IMR-90 (cell line): ENCODE data around the gene DALRD3. TPM values are rescaled to one million over a fixed set of nuclear protein-coding genes. Genes with fewer than 3 reads are reported as not detected.

ENCODE experiments used
- ATAC-seq: fragments of 200-7000 bp; cut with Tn5 transposase; 2 replicates; pipeline ENCODE4 v1.9.1; 2020; ENCODE audit warnings: low read depth, mild to moderate bottlenecking, moderate library complexity
- BruUV-seq: library from RNA; stranded (reverse); fragments of 400-500 nt; replicated peaks from 2 replicates; lab custom pipeline; 2021; lab: Mats Ljungman, UMichigan
- CTCF ChIA-PET: fragments of 300-600 bp; formaldehyde crosslinking; extraction: SDS; loops from one replicate; lab custom pipeline; 2021; ENCODE audit warnings: antibody characterized with exemption; lab: Yijun Ruan, JAX
- POLR2A ChIA-PET: fragments of 300-600 bp; sonication (Branson Sonifier 250); formaldehyde crosslinking; loops from one replicate; lab custom pipeline; 2022; ENCODE audit warnings: antibody characterized with exemption; ENCODE audit not compliant: unreplicated experiment; lab: Charles Lee
- DNase-seq: peaks from one replicate; pipeline ENCODE4 v3.0.0; 2013
- H2AFZ ChIP-seq: replicated peaks from 2 replicates; pipeline ENCODE3; 2013; ENCODE audit warnings: low read length, mild to moderate bottlenecking; ENCODE audit not compliant: poor library complexity
- H2AK5ac ChIP-seq: 2 replicates; pipeline ENCODE4 v1.6.1; 2013; ENCODE audit warnings: low read depth, low read length, inconsistent platforms
- H2AK9ac ChIP-seq: replicated peaks from 2 replicates; pipeline ENCODE3; 2013; ENCODE audit warnings: mild to moderate bottlenecking, low read depth, low read length, moderate library complexity; ENCODE audit not compliant: poor library complexity
- H2BK120ac ChIP-seq: 2 replicates; pipeline ENCODE4 v1.6.1; 2013; ENCODE audit warnings: low read depth, low read length, inconsistent platforms
- H2BK15ac ChIP-seq: 3 replicates; pipeline ENCODE4 v1.6.1; 2013; ENCODE audit warnings: low read depth, low read length, inconsistent platforms
- H2BK20ac ChIP-seq: 2 replicates; pipeline ENCODE4 v1.6.1; 2013; ENCODE audit warnings: low read depth, mild to moderate bottlenecking, inconsistent platforms, low read length, moderate library complexity
- H2BK5ac ChIP-seq: 2 replicates; pipeline ENCODE4 v1.6.1; 2013; ENCODE audit warnings: mild to moderate bottlenecking, low read depth, low read length, inconsistent platforms; ENCODE audit not compliant: poor library complexity, severe bottlenecking
- H3K14ac ChIP-seq: replicated peaks from 2 replicates; pipeline ENCODE4 v1.6.1; 2013; ENCODE audit warnings: low read depth, low read length, inconsistent platforms
- H3K18ac ChIP-seq: 2 replicates; pipeline ENCODE4 v1.6.1; 2013; ENCODE audit warnings: low read depth, low read length, control low read depth
- H3K23ac ChIP-seq: 2 replicates; pipeline ENCODE4 v1.6.1; 2013; ENCODE audit warnings: low read depth, low read length, inconsistent platforms
- H3K27ac ChIP-seq: 2 replicates; pipeline ENCODE4 v1.5.1; 2013; ENCODE audit warnings: mild to moderate bottlenecking, control low read depth, low read length; ENCODE audit not compliant: insufficient read depth
- H3K27me3 ChIP-seq: 2 replicates; pipeline ENCODE4 v1.6.1; 2013; ENCODE audit warnings: low read length; ENCODE audit not compliant: control insufficient read depth, insufficient read depth
- H3K36me3 ChIP-seq: 2 replicates; pipeline ENCODE4 v1.6.1; 2013; ENCODE audit warnings: low read length, mixed read lengths; ENCODE audit not compliant: control insufficient read depth, insufficient read depth
- H3K4ac ChIP-seq: 2 replicates; pipeline ENCODE4 v1.6.1; 2013; ENCODE audit warnings: low read depth, low read length, inconsistent platforms
- H3K4me1 ChIP-seq: 2 replicates; pipeline ENCODE4 v1.6.1; 2013; ENCODE audit warnings: low read length, mixed read lengths; ENCODE audit not compliant: control insufficient read depth, insufficient read depth
- H3K4me2 ChIP-seq: 2 replicates; pipeline ENCODE4 v1.6.1; 2013; ENCODE audit warnings: low read depth, mild to moderate bottlenecking, control low read depth, low read length, moderate library complexity
- H3K4me3 ChIP-seq: 2 replicates; pipeline ENCODE4 v1.5.1; 2013; ENCODE audit warnings: low read depth, mild to moderate bottlenecking, control low read depth, low read length, moderate library complexity; ENCODE audit not compliant: insufficient read depth
- H3K56ac ChIP-seq: 2 replicates; pipeline ENCODE4 v1.6.1; 2013; ENCODE audit warnings: low read length, inconsistent platforms; ENCODE audit not compliant: insufficient read depth; ENCODE audit errors: extremely low read depth
- H3K79me1 ChIP-seq, 2 experiments: 2 replicates each; pipeline ENCODE4 v1.6.1; 2013; ENCODE audit warnings: low read length in 2 of 2, inconsistent platforms in 1 of 2, low read depth in 1 of 2
- H3K9ac ChIP-seq: 2 replicates; pipeline ENCODE4 v1.6.1; 2013; ENCODE audit warnings: low read depth, low read length, control low read depth
- H3K9me1 ChIP-seq: 2 replicates; pipeline ENCODE4 v1.6.1; 2013; ENCODE audit warnings: low read length, inconsistent platforms; ENCODE audit not compliant: insufficient read depth
- H3K9me3 ChIP-seq: 2 replicates; pipeline ENCODE4 v1.6.1; 2013; ENCODE audit warnings: low read length; ENCODE audit not compliant: control insufficient read depth, insufficient read depth
- H4K20me1 ChIP-seq: 2 replicates; pipeline ENCODE4 v1.6.1; 2013; ENCODE audit warnings: low read length, inconsistent platforms; ENCODE audit not compliant: insufficient read depth
- H4K5ac ChIP-seq: 2 replicates; pipeline ENCODE4 v1.6.1; 2013; ENCODE audit warnings: mild to moderate bottlenecking, low read depth, low read length, control low read depth
- H4K8ac ChIP-seq, 2 experiments: 2 replicates each; pipeline ENCODE4 v1.6.1; 2013; ENCODE audit warnings: low read depth in 2 of 2, low read length in 2 of 2, control low read depth in 1 of 2, inconsistent platforms in 1 of 2
- H4K91ac ChIP-seq: 2 replicates; pipeline ENCODE4 v1.6.1; 2013; ENCODE audit warnings: low read depth, low read length, inconsistent platforms; ENCODE audit not compliant: insufficient read depth
- BHLHE40 ChIP-seq: fragments of 150-350 bp; IDR thresholded peaks from 2 replicates; pipeline ENCODE4 v1.6.1; 2016; ENCODE audit warnings: mild to moderate bottlenecking, low read depth, low read length
- CEBPB ChIP-seq: IDR thresholded peaks from 2 replicates; pipeline ENCODE4 v1.6.1; 2012; ENCODE audit warnings: low read depth, low read length, improper control_type of control experiment
- CHD1 ChIP-seq: IDR thresholded peaks from 2 replicates; pipeline ENCODE4 v1.6.1; 2012; ENCODE audit warnings: low read depth, low read length, improper control_type of control experiment
- CTCF ChIP-seq: conservative IDR thresholded peaks from 2 replicates; pipeline ENCODE4 v1.5.1; 2012; ENCODE audit warnings: mild to moderate bottlenecking, low read depth, low read length, improper control_type of control experiment
- FOS ChIP-seq: fragments of 150-350 bp; IDR thresholded peaks from 2 replicates; pipeline ENCODE4 v1.6.1; 2016; ENCODE audit warnings: low read depth, low read length
- MAFK ChIP-seq: IDR thresholded peaks from 2 replicates; pipeline ENCODE4 v1.6.1; 2012; ENCODE audit warnings: low read depth, low read length, improper control_type of control experiment
- NFE2L2 ChIP-seq: fragments of 150-350 bp; IDR thresholded peaks from 2 replicates; pipeline ENCODE4 v1.6.1; 2016; ENCODE audit warnings: low read depth, mild to moderate bottlenecking, low read length
- POLR2A ChIP-seq: IDR thresholded peaks from 2 replicates; pipeline ENCODE4 v1.6.1; 2012; ENCODE audit warnings: mild to moderate bottlenecking, low read depth, low read length
- RAD21 ChIP-seq: IDR thresholded peaks from 2 replicates; pipeline ENCODE4 v1.6.1; 2012; ENCODE audit warnings: low read length, improper control_type of control experiment
- RCOR1 ChIP-seq: IDR thresholded peaks from 2 replicates; pipeline ENCODE4 v1.6.1; 2012; ENCODE audit warnings: mild to moderate bottlenecking, low read length, improper control_type of control experiment; ENCODE audit not compliant: insufficient replicate concordance
- SMC3 ChIP-seq: fragments of 150-350 bp; IDR thresholded peaks from 2 replicates; pipeline ENCODE4 v1.6.1; 2016; ENCODE audit warnings: low read depth, mild to moderate bottlenecking, antibody characterized with exemption, low read length, moderate library complexity
- WGBS, 2 experiments: methylation state at CpG; one replicate each; pipeline versions ENCODE4 v1.1.5 to v1.1.7; 2013; ENCODE audit warnings: missing lambda C conversion rate in 2 of 2; ENCODE audit not compliant: insufficient read length in 1 of 2; ENCODE audit errors: extremely low coverage in 2 of 2; 5-methylcytosine and 5-hydroxymethylcytosine counted together
- dilution Hi-C: fragments of 300-500 bp; cut with HindIII; formaldehyde crosslinking; loops from one replicate; pipeline ENCODE4 v1.14.3; 2018; ENCODE audit warnings: low sequenced_read_pairs; ENCODE audit not compliant: unreplicated experiment
- in situ Hi-C: fragments of 300-500 bp; cut with MboI; formaldehyde crosslinking; loops from 3 replicates; pipeline ENCODE4 v1.14.3; 2019; ENCODE audit warnings: low sequenced_read_pairs, inconsistent platforms, mixed read lengths
- intact Hi-C: fragments of 100-400 bp; cut with micrococcal nuclease; formaldehyde crosslinking; loops from 2 replicates; pipeline ENCODE4 v1.10.0; 2022
- polyA plus RNA-seq, 3 experiments: library from polyadenylated mRNA; depleted of rRNA; stranded (reverse); fragments of >200 nt; gene quantifications; 2 replicates each; pipeline ENCODE4 v1.2.3, GENCODE V29; 2012; ENCODE audit warnings: low replicate concordance in 1 of 3
- total RNA-seq: library from RNA; depleted of rRNA; stranded (reverse); fragments of >200 nt; gene quantifications from 2 replicates; pipeline ENCODE4 v1.2.3, GENCODE V29; 2012
- TF ChIP-seq, protein P1 (sequence below): fragments of 150-350 bp; IDR thresholded peaks from 2 replicates; pipeline ENCODE4 v1.6.1; 2016; ENCODE audit warnings: low read depth, mild to moderate bottlenecking, low read length, moderate library complexity, borderline replicate concordance
- TF ChIP-seq, protein P2 (sequence below): fragments of 150-350 bp; IDR thresholded peaks from 2 replicates; pipeline ENCODE4 v1.6.1; 2017; ENCODE audit warnings: mild to moderate bottlenecking, antibody characterized with exemption, low read length, low read depth

The DALRD3 gene
- total and polyA plus RNA-seq, 2 of the 4 experiments (the other 2 are of a cell fraction): 27.8 to 42.2 TPM

DNA sequence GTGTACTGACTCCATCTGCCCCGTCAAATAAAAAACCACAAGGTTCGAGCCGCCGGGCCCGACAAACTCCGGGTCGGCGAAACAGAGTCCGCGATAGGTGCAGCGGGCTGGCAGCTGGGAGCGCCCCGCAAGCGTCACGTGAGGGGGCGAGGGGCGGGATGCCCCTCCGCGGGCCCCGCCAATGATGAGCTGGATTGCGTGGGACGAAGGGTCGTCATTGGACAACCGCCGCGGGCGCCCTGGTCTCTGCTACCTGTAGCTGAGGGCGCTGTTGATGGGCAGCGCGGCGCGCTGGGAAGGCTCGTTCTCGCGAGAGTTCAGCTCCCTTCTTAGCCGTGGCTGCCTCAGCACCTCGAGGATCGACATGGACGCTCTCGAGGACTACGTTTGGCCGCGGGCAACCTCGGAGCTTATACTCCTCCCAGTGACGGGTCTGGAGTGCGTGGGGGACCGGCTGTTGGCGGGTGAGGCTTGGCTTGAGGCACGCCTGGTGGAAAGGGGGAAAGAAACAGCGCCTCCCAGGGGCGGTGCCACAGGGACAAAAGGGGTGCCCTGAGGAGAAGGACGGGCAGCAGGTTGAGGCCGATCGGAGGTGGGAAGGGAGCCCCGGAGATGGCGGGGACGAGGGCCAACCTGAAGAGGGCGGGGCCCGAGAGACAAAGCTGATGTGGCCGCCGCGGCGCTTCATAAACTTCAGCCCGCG is 11.2 kb downstream of the DALRD3 start, which contains the start of gene WDR6:
WDR6 (plus strand) TSS at position 324 of the 703 bp plus-strand sequence; CDS start at position 365, 41 bp downstream.
- in situ Hi-C loops: no loop called here
- Histone ChIP-seq H3K27me3 (no peaks in the 10 kb centered on the region), H2AK9ac (peak within 1 kb of the TSS; percentile 99), H3K36me3 (peaks cover 11% of the 10 kb centered on the region), H3K4me1 (peaks cover 11% of the 10 kb centered on the region), H3K56ac (peak within 1 kb of the TSS; percentile 93), H2BK120ac (peak within 1 kb of the TSS; percentile 69), H3K9ac (peak within 1 kb of the TSS; percentile 99), H2AK5ac (peak within 1 kb of the TSS; percentile 98), H3K27ac (peak within 1 kb of the TSS; percentile 99), H3K4me2 (peak within 1 kb of the TSS; percentile 92), H3K4ac (peak within 1 kb of the TSS; percentile 99), H4K20me1 (peaks cover 29% of the 10 kb centered on the region), H3K4me3 (peak within 1 kb of the TSS; percentile 87), H3K14ac (peak within 1 kb of the TSS; percentile 99), H3K18ac (peak within 1 kb of the TSS; percentile 94), H3K9me1 (peaks cover 26% of the 10 kb centered on the region), H2BK20ac (no peak within 1 kb of the TSS), H3K9me3 (no peaks in the 10 kb centered on the region), H4K8ac (peak within 1 kb of the TSS; percentile 98), H2BK5ac (peak within 1 kb of the TSS; percentile 95), H3K79me1 (peaks cover 0 to 50% of the 10 kb centered on the region in 2 experiments; a peak in 2 of 4 replicates), H3K23ac (peak within 1 kb of the TSS; percentile 91), H2AFZ (peak within 1 kb of the TSS; percentile 95), H4K5ac (peak within 1 kb of the TSS; percentile 97), H4K91ac (peak within 1 kb of the TSS; percentile 99), H2BK15ac (no peak within 1 kb of the TSS; the same call in 1 of the 3 replicates)
- intact Hi-C loops: loop anchor here (2.0 kb wide), 1 partner anchor 18 kb away; no protein-coding TSS in a partner anchor
- 0% methylated on average over 30 of the region's 65 CpGs; no CpG with 5 or more reads in 1 of the 2 experiments for WGBS, 2 experiments
- ATAC-seq (peak; percentile 87), DNase-seq (peak; percentile 97)
- no TSS peak for BruUV-seq
- dilution Hi-C loops: no loop called here
- ChIA-PET CTCF (interaction anchor here (0.6 to 1.5 kb wide), 6 partner anchors 11 to 87 kb away, joined by 3 to 10 read pairs (median 4); partner anchors contain the start of genes NDUFAF3 and QRICH1), POLR2A (interaction anchor here (0.5 to 2.5 kb wide), 7 partner anchors 9 to 114 kb away, joined by 3 to 13 read pairs (median 7); partner anchors contain the start of genes DALRD3, P4HTM and USP19)
- peak; percentile 90 for TF ChIP-seq POLR2A
- 0 out of 2 replicates have a peak, but pooled peaks have one; percentile 17 for TF ChIP-seq FOS
- TF ChIP-seq MAFK: no peak
- TF ChIP-seq, protein P1, sequence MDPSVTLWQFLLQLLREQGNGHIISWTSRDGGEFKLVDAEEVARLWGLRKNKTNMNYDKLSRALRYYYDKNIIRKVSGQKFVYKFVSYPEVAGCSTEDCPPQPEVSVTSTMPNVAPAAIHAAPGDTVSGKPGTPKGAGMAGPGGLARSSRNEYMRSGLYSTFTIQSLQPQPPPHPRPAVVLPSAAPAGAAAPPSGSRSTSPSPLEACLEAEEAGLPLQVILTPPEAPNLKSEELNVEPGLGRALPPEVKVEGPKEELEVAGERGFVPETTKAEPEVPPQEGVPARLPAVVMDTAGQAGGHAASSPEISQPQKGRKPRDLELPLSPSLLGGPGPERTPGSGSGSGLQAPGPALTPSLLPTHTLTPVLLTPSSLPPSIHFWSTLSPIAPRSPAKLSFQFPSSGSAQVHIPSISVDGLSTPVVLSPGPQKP: no peak
- no peak for TF ChIP-seq RCOR1
- peak; percentile 82; the same call in 1 of the 2 replicates for TF ChIP-seq CHD1
- peak; percentile 97 for TF ChIP-seq BHLHE40
- no peak for TF ChIP-seq NFE2L2
- TF ChIP-seq RAD21: peak; percentile 4; the same call in 1 of the 2 replicates
- no peak for TF ChIP-seq SMC3
- TF ChIP-seq CTCF: peak; percentile 36
- TF ChIP-seq CEBPB: no peak; the same call in 1 of the 2 replicates
- TF ChIP-seq, protein P2, sequence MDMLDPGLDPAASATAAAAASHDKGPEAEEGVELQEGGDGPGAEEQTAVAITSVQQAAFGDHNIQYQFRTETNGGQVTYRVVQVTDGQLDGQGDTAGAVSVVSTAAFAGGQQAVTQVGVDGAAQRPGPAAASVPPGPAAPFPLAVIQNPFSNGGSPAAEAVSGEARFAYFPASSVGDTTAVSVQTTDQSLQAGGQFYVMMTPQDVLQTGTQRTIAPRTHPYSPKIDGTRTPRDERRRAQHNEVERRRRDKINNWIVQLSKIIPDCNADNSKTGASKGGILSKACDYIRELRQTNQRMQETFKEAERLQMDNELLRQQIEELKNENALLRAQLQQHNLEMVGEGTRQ: peak; percentile 99
